ENCODE data around the gene SAMD10. TPM values are rescaled to one million over a fixed set of nuclear protein-coding genes. Genes with fewer than 3 reads are reported as not detected.

The SAMD10 gene
- polyA plus RNA-seq, 4 donors, result 7.2 to 10.2 (median 8.3) TPM

DNA sequence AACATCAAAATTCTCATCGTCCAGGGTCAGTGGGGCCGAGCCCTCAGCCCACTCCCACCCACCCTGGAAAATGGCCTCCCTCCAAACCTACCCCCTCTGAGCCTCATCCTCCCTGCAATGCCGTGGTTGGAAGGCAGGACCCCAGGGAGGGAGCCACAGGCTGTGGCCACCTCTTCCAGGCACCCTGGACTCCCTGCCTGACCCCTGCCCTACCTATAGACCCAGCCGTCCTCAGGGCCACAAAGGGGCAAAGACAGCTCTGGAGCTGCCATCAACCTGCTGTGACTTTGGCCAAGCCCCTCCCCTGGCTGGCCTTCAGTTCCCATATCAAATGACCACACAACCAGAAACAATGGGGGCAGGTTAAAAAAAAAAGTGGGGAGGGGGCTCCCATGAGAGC, 21.0 kb downstream of the SAMD10 start:
- no peak for DNase-seq (ENCODE audit: low read depth in 4 of 4, low spot score in 3 of 4)

DNA sequence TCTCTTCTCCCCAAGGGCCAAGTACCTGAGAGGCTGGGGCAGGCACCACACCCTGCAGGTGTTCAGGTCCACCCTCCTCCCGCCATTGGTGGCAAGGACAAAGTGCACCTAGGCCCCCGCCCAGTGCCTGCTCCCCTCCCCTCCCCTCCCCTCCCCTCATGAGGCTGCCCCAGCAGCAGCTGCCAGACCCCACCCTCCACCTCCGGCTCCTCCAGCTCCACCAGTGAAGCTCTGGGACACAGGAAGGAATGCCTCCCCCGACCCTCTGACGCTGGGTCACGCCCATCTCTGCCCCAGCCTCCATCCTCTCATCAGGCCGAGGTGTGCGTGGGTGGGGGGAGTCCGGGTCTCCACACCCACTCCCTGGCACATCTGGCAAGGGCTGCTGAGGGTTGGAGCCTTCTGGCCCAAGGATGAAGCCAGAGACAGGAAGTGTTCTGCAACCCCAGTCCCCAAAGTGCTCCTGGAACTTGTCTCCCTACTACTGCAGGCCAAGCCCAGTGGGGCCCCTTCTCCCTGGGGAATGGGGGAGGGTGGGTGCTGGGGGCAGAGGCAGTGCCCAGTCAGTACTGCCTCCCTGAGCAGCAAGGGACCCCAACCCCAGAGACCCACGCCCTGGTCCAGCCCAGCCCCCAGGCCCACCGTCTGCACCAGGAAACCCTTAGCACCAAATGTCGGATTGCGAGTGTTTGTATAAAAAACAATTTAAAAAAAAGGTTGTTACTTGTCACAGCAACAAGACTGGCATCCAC, 21.6 kb downstream of the SAMD10 start:
- DNase-seq (ENCODE audit: low read depth in 4 of 4, low spot score in 3 of 4), result no peak

DNA sequence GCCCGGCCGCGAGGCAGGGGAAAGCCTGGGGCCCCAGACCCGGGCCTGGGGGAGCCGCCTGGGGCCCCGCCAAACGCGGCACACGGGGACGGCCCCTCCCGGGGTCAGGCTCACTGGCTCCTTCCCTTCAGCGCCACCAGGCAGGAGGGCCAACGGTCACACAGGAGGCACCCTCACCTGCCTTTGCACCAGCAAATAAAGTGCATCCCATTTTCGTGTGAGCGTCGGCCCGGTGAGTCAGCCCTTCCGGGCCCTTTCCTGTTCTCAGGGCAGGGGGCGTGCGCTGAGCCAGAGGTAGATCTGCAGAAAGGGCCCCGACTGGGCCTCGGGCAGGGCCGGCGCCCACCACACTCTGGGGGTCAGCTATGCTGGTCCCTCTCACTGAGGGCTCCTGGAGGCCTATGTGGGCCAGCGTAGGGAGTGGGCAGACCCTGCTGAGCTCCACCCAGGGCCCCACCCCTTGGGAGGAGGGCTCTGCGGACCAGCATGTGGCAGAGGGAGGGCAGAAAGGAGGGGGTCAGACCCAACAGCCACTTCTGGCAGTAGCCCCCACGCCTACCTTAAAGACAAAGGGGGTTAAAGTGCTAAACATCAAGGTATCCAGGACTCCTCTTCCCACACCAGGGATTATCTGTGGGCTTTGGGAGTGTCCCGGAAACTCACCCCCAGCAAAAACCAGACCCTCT, 22.3 kb downstream of the SAMD10 start:
- no peak for DNase-seq (ENCODE audit: low read depth in 4 of 4, low spot score in 3 of 4)

DNA sequence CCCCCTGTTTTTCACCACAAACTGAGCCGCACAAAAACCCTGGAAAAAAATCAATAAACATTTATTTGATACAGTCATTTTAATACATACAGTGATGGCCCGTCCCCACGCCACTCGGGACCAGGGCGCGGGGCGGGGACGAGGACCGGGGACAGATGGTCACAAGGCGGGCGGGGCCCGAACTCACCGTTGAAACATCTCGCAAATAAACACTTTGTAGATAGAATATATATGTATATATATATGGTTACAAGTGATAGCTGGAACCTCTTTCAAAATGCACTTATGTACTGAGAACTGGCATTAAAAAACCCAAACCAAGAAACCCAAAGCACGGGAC, 22.8 kb downstream of the SAMD10 start:
- no peak for DNase-seq (ENCODE audit: low read depth in 4 of 4, low spot score in 3 of 4)

DNA sequence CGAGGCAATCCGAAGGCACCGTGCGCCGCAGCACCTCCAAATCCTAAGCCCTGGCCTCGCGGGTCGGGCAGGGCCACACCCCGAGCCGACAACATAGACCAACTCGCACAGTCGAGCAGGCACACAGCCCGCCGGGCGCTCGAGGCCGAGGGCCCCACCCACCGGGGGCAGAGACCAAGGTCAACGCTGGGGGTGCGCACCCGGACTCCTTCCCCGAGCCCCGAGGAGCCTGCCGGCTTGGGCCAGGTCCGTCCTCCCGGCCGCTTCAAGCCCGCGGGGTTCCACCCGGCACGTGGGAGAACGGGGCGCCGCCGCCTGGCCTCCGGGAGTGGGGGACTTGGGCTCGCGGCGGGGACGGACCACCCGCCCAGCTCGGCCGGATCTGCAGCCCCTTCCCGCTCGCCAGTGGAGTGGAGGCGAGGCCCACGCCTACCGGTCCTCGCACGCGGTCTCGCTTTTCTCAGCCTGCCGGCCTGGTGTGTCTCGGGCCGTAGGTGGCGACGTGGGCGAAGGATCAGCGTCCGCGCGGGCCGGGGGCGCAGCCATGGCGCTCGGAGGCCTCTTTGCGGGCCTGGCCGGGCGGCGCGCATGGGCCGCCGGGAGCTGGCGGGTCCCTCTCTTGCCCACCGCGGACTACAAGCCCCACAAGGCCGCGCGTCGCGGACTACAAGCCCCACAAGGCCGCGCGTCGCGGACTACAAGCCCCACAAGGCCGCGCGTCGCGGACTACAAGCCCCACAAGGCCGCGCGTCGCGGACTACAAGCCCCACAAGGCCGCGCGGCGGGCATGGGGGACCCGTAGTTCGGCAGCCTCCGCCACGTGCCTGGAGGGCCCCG, 23.4 kb downstream of the SAMD10 start, which contains the start of gene UCKL1:
Gene UCKL1, minus strand, starts transcription at position 590 of the 837 bp plus-strand sequence. Its CDS starts 44 bp downstream, at position 546.
- DNase-seq (ENCODE audit: low read depth in 4 of 4, low spot score in 3 of 4), result peak in 3 of 4 donors; percentile 77 to 81 (median 78)

DNA sequence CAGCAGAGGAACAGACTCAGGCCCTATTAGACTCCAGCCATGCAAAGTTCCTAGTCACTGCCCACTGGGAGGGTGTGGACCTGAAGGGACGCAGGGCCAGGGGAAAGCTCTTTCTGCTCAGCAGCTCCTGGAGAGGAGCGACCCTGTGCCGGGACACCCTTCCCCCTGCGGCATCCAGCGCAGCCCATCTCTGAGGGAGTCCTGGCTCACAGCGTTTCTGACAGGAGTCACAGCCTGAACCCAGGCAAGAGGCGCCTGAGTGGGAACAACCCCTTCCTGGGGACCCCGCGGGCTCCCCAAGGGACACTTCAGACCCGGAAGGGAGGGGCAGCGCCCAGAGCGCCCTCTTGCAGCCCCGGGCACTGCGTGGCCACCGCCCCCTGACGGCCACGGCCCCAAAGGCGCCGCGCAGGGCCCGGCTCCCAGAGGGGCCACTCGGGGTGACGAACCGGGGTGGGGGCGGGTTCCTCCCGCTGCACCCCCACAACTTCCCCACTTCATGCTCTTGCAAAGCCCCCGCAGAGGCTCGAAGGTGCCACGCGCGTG, 24.1 kb downstream of the SAMD10 start:
- no peak for DNase-seq (ENCODE audit: low read depth in 4 of 4, low spot score in 3 of 4)

DNA sequence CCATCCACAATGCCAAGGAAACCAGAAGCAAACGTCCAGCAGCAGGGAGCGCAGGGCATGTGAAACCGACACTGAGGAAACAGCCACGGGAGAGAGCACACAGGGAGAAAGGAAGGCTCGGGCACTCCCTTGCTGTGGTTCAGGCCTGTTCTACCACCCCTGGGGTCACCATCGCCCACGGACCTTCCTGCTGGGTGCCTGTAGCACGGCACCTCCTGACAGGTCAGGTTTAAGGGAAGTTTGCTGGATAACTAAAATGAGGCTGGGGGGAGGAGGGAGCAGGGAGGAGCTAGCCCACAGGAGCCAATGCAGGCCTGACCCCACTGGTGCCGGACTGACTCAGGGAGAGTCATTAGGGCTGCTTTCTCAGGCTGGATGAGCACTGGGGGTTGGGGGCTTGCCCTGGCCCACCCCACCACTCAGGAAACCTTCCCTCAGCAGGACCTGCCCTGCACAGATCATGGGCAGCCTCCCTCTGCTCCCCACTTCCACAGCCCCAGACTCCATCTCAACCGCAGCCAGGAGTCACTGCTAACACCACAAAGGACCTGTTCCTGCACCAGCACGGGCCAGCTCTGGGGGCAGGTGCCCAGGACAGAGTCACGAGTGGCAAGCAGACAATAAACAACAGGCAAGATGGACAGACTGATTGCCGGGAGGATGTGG, 25.5 kb downstream of the SAMD10 start:
- DNase-seq (ENCODE audit: low read depth in 4 of 4, low spot score in 3 of 4), result no peak

DNA sequence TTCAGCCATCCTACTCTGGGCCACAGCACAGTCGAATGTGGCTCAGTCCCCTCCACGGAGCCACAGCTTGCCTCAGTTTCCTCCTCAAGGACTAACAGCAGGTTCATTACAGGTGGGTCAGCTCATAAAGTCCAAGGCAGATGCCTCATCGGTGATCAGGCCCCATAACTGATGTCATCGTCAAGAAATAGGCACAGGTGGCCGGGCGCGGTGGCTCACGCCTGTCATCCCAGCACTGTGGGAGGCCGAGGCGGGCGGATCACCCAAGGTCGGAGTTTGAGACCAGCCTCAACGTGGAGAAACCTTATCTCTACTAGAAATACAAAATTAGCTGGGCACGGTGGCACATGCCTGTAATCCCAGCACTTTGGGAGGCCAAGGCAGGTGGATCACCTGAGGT, 26.7 kb downstream of the SAMD10 start:
- DNase-seq (ENCODE audit: low read depth in 4 of 4, low spot score in 3 of 4), result no peak

DNA sequence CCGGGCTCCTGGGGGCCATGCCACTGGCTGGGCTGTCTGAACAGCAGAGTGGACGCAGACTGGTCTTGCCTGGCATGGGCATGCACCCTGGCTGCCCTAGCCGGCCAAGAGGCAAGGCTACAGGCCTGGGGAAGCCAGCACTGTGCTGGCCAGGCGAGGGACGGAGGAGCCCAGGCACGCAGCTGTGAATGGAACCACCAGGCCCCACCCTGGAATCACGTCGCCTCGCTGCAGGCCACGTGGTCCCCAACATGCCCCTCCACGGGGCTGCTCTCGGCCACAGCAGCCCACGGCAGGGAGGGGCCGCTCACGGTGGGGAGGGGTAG, 27.3 kb downstream of the SAMD10 start:
- no peak for DNase-seq (ENCODE audit: low read depth in 4 of 4, low spot score in 3 of 4)

DNA sequence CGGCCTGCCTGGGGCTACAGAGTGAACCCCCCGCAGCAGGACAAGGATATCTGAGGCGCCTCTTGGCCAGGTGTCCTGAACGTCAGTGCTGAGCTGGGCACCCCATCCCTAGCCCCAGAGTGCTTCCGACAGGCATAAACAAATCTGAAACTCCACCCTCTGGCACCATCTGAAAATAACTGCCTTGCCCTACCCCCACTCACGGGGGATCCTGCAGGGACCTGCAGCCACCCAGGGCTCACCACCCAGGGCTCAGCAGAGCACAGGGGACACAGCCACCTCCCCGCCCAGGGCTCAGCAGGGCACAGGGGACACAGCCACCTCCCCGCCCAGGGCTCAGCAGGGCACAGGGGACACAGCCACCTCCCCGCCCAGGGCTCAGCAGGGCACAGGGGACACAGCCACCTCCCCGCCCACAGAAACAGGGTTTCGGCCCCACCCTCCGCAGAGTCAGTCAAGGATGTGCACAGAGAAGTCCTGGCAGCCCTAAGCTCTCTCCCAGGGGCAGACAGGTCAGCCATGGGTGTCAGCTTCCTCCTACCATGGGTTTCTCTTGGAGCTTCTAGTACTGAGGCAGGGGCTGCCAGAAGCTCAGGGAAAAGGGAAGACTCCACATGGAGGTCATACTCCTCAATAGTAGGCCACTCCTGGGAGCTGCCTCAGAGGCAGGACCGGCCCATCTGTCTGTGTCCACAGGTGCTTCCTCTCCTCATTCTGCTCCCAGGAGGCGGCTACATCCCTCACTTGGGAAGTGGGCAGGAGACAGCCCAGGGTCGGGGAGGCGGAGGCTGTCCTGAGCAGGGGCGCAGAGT, 27.8 kb downstream of the SAMD10 start:
- no peak for DNase-seq (ENCODE audit: low read depth in 4 of 4, low spot score in 3 of 4)

DNA sequence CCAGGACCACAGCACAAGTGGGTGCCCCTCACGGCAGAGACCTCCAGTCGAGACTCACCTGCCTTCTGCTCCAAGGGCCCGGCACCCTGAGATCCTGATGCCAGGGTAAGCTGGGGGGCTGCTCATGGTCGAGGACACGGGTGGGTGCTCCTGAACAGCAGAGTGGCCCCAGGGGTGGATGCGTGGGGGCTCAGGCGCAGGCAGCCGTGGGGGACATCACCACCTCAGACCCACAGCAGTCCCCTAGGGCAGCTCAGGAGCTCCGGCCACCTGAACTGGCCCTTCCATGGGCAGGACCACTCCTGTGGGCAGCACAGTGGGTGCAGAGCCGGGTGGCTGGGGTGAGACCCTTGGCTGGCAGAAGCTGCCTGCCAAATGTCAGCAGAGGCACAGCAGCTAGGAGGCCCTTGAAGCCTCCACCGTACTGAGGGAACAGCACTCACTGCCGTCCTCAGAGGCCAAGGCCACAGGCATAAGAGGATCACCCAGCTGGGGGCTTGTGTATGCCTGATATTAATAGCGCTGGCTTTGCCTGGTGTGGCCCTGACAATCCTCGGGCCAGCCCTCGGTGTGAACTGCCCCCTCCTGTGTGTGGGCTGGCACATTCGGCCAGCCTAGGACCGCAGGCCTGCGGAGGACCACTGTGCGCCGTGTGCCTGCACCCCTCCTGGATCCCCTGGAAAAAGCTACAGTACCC, 28.6 kb downstream of the SAMD10 start:
- DNase-seq (ENCODE audit: low read depth in 4 of 4, low spot score in 3 of 4), result no peak

DNA sequence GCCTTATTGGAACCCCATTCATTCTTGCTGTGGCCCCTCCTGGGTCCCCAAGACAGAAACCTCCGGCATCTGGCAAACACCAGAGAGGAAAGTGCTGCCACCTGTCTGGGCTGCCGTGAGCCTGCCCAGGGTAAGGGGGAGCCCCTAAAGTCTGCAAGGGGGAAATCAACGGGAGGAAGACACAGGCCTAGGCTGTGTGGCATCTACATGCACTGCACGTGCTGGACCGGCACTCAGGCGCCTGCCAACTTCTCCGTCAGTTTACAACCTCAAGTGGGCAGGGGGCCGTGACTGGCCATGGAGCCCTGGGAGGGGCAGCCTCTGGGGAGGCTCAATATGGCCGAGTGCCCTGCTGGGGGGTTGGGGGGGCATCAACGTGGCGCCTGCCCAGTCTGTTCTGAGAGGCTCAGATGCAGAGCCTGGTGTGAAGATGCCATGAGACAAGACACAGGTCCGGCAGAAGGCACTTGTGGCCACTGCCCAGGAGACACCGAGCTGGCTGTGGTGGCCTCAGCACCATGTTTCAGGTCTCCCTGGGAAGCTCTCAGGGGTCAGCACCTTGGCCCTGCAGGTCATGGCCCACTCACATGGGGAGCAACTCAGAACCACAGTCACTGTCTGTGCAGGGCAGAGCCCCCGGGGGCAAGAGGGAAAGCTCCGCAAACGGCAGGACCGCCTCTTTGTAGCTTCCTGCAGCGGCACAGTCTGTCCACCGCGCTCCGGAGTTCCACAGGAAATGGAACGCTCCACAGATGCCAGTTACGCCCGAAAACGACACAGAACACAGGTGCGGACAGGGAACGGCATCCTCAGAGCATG, 31.6 kb downstream of the SAMD10 start:
- no peak for DNase-seq (ENCODE audit: low read depth in 4 of 4, low spot score in 3 of 4)

DNA sequence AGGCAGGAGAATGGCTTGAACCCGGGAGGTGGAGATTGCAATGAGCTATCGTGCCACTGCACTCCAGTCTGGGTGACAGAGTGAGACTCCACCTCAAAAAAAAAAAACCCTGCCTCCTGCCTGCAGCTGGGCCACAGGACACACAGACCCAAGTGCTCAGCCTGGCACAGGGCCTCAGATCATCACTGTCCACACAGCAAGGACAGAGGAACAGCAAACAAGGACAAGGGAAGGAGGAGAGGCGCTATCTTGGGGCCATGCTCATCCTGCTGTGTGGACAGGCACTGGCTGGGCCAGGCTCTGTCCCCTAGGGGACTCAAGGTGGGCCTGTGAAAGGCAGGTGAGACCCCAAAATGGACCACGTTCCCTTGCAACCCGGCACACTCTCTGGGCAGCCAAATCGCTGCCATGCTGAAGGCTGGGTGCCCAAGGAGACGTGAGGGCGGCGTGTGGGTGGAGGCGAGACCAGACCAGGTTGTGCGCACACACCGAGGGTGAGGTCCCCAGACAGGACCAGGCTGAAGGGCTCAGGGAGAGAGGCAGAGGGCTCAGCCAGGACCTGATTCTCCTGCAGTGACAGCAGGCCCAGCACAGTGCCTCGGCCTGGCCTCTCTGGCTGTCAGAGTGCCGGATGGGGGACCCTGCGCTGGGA, 32.3 kb downstream of the SAMD10 start:
- DNase-seq (ENCODE audit: low read depth in 4 of 4, low spot score in 3 of 4), result no peak

DNA sequence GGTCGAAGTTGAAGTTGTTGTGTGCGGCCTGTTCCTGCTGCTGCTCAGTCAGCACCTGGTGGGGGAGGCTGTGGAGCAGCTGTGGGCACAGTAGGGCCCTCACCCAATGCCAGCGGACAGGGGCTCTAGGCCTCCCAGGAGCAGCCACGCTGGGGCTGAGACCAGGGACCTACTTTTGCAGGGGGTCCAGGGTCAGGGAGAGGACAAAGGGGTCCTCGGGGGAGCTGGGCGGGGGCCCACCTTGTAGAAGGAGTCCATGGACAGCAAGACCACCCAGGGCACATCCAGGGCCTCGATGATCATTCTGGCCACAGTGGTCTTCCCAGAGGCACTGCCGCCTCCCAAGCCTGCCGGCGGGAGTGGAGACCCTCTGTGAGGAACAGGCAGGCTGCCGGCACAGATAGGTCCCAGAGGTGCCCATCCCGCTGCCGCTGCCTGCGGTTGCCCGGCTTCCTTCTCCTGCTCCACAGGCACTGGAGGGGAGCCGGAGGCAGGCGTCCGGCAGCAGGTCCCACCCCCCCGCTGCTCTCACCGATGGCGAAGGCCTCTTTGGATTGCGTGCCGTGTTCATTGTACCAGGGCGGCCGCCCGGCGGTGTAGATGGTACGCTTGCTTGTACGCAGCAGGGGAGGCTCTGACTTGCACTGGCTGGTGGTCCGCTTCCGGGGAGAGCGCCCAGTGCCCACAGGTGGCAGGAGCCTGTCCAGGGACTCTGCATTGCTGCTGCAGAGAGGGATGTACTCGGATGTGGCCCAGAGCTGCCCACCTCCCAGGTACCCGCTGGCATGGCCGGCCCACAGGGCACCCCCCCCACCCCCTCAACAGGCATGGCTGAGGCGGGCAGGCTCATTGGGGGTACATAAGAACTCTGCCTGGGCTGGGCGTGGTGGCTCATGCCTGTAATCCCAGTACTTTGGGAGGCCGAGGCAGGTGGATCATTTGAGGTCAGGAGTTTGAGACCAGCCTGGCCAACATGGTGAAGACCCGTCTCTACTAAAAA, 33.2 kb downstream of the SAMD10 start:
- no peak for DNase-seq (ENCODE audit: low read depth in 4 of 4, low spot score in 3 of 4)

DNA sequence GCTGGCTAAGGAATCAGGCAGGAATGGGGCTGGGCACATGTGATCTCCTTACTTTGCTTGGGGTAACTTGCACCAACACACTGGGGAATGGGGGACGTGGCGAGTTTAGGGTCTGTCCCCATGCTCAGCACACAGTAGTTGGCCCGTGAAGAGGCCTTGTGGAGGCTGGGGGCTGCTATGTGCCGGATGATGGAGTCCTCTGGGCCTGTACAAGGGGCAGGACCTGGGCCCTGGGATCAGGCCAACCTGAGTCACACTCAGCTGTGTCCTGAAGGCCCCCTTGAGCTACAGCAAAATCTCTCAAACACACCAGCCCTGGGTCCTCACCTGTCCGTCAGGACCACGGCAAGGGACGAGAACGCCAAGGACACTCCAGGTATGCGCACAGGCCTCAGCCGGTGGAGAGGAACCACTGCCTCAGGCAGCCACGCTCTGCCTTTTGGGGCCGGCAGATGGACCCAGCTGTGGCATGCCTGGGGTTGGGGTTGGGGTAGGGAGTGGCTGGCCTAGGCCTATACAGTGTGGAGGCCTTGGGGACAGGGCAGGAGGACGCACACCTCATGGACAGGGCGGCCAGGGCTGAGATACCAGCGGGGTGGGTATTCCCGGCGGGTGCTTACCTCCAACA, 34.3 kb downstream of the SAMD10 start:
- no peak for DNase-seq (ENCODE audit: low read depth in 4 of 4, low spot score in 3 of 4)
